Mesodermal cell (in vitro differentiated cells): ENCODE results near the gene IFIT1.

Source experiments
- H3K27ac ChIP-seq: 2 replicates; pipeline ENCODE4 v1.7.0; 2013; ENCODE audit warnings: mild to moderate bottlenecking, low read depth, low read length, moderate library complexity; ENCODE audit not compliant: severe bottlenecking
- H3K36me3 ChIP-seq: 2 replicates; pipeline ENCODE4 v1.7.1; 2013; ENCODE audit warnings: mild to moderate bottlenecking, low read length, moderate library complexity; ENCODE audit not compliant: control insufficient read depth, insufficient read depth
- H3K4me1 ChIP-seq: one replicate; pipeline ENCODE4 v1.7.1; 2013; ENCODE audit warnings: mild to moderate bottlenecking, low read length; ENCODE audit not compliant: insufficient read depth, control insufficient read depth, poor library complexity, severe bottlenecking
- H3K4me3 ChIP-seq: 2 replicates; pipeline ENCODE4 v1.7.0; 2013; ENCODE audit warnings: low read length, control low read depth, mild to moderate bottlenecking; ENCODE audit not compliant: insufficient read depth, poor library complexity, severe bottlenecking; ENCODE audit errors: extremely low read depth
- H3K9me3 ChIP-seq: 2 replicates; pipeline ENCODE4 v1.7.1; 2013; ENCODE audit warnings: mild to moderate bottlenecking, low read length, moderate library complexity; ENCODE audit not compliant: control insufficient read depth
- WGBS, 2 experiments: methylation state at CpG; one replicate each; pipeline ENCODE4 v1.1.5; 2013; ENCODE audit warnings: missing lambda C conversion rate in 2 of 2; ENCODE audit not compliant: insufficient coverage in 2 of 2; 5-methylcytosine and 5-hydroxymethylcytosine counted together

Gene IFIT1

DNA sequence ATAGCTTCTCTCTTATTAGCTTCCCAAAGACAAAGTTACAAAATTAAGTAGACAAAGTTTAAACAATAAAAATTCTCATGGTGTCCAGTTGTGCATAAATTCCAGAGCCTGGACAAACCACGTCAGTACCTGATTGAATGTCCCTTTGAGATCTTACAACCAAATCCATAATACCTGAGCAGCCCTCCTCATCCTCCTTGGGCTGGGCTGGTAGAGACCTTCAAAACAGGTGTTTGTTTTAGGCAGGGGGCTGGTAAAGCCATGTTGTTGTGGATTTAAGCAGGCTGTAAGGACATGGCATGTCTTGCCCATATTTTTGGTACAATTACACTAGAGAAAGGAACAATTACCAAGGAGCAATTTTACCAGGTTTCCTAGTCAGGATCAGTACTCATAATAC, 24.0 kb downstream of the IFIT1 start:
- Histone ChIP-seq H3K9me3 (no peaks in the 10 kb centered on the region), H3K36me3 (peaks cover 7% of the 10 kb centered on the region), H3K4me1 (no peaks in the 10 kb centered on the region), H3K27ac (no peak overlapping the region), H3K4me3 (no peak overlapping the region)
- WGBS, 2 experiments = 100% methylated on average over 1 of the region's 1 CpG; no CpG with 5 or more reads in 1 of the 2 experiments

DNA sequence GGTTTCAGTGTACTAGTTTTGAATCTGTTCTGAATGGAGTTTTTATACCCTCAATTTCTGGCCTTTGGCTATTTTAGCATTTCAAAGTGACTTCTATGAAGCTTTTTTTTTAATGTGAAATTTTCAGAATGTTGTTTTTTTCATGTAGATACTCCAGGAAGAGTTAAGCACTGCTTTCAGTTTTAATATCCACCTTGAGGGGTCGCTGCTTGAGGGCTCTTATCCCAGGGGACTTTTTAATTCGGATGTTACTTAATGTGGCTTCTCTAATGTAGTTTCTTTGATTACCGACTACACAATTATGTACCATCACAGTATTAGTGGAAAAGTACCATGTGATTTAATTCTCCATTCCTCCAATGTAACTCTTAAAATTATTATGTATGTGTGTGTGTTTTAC, 27.1 kb downstream of the IFIT1 start:
- H3K27ac ChIP-seq = no peak overlapping the region
- H3K36me3 ChIP-seq = peaks cover 7% of the 10 kb centered on the region
- no peaks in the 10 kb centered on the region for H3K9me3 ChIP-seq
- no peaks in the 10 kb centered on the region for H3K4me1 ChIP-seq
- WGBS, 2 experiments = 40% methylated on average over 1 of the region's 3 CpGs; no CpG with 5 or more reads in 1 of the 2 experiments
- no peak overlapping the region for H3K4me3 ChIP-seq

DNA sequence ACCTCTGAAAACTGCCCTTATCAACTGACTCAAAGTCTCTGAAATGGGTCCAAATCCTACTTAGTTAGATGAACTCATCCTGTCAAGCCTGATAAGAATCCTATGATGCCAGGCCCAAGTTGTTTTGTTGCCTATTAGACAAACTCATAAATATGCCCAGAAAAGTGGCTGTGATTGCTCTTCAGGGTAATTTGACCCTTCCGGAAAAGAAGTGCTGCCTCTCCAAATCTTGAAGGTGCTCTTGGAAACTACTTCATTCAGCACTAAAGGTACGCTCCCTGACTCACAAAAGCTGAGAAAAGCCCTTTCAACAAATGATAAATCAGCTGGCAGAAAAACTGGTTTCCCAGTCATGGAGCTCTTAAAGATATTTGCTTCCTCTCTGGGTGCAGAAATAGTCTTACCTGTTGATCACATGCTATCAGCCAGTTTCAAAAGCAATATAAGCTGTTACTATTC, 28.6 kb downstream of the IFIT1 start:
- 88 to 100% methylated on average over 2 of the region's 2 CpGs for WGBS, 2 experiments
- H3K4me3 ChIP-seq = no peak overlapping the region
- no peak overlapping the region for H3K27ac ChIP-seq
- no peaks in the 10 kb centered on the region for H3K9me3 ChIP-seq
- no peaks in the 10 kb centered on the region for H3K4me1 ChIP-seq
- H3K36me3 ChIP-seq = peaks cover 7% of the 10 kb centered on the region

DNA sequence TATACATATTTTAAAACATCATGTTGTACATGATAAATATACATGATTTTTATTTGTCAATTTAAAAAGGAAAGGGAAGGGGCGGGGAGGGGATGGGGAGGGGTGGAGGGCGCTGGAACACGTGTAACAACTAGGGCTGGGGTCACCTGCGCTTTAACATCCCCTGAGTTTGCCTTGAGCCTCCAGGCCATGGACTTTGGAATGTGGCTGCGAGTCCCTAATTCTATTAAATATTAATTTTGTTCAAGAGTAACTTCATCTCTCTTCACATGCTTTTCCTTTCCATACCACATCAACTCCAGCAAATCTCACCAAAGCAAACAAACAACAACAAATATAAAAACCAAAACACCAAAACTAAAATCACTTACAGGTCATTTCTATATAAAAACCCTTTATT, 32.6 kb downstream of the IFIT1 start:
- Histone ChIP-seq H3K4me3 (no peak overlapping the region), H3K27ac (no peak overlapping the region), H3K36me3 (no peaks in the 10 kb centered on the region), H3K4me1 (no peaks in the 10 kb centered on the region), H3K9me3 (no peaks in the 10 kb centered on the region)
- 78 to 100% methylated on average over 3 of the region's 5 CpGs for WGBS, 2 experiments

DNA sequence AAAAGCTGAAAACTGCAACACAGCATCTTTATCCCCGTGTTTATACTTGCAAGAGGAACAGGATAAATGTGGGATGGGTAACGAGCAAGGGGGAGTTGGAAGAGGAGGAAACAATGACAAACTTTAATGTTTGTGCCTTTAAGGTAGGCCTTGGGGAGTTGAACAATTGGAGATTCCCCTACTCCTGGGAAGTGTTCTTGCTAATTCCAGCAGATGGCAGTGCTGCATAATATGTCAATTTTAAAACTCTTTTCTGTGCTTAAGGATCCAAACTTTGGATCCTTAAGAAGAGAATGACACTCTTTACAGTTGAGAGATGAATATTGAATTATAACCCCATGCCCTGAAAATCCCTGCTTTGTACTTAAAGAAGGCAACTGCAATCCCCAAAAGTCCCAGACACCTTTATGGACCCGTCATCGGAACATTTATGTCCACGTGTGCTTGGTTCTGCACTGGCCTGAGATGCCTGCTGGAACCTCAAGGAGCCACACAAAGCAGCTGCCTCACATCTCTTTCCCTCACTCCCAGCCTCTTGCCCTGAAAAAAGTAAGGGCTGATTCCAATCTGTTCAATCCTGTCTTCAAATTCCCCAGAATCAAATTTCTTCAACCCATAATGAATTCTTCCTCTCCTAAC, 33.9 kb downstream of the IFIT1 start:
- H3K27ac ChIP-seq = no peak overlapping the region
- H3K4me3 ChIP-seq = no peak overlapping the region
- 66 to 84% methylated on average over 3 to 4 of the region's 5 CpGs for WGBS, 2 experiments
- H3K9me3 ChIP-seq = no peaks in the 10 kb centered on the region
- H3K36me3 ChIP-seq = no peaks in the 10 kb centered on the region
- no peaks in the 10 kb centered on the region for H3K4me1 ChIP-seq

DNA sequence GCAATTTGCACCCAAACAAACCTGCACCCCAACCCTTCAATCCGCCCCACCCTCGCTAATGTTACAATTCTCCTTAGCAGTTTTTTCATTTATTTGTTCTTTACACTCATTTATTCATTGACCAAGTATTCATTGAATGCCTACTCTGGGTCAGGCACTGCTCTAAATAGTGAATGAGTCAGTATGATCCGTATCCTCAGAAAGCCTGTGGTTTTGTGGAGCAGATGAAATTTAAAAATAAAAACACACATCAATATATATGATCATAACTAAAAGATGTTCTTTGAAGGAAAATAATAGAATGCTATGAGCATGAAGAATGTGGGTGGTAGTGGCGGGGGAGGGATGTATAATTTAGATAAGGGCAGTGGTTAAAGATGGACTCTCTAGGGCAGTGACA, 35.2 kb downstream of the IFIT1 start:
- no peak overlapping the region for H3K27ac ChIP-seq
- H3K4me3 ChIP-seq = no peak overlapping the region
- H3K9me3 ChIP-seq = no peaks in the 10 kb centered on the region
- H3K4me1 ChIP-seq = no peaks in the 10 kb centered on the region
- whole genome bisulfite sequencing, 2 experiments = 68 to 80% methylated on average over 2 to 3 of the region's 4 CpGs
- no peaks in the 10 kb centered on the region for H3K36me3 ChIP-seq

DNA sequence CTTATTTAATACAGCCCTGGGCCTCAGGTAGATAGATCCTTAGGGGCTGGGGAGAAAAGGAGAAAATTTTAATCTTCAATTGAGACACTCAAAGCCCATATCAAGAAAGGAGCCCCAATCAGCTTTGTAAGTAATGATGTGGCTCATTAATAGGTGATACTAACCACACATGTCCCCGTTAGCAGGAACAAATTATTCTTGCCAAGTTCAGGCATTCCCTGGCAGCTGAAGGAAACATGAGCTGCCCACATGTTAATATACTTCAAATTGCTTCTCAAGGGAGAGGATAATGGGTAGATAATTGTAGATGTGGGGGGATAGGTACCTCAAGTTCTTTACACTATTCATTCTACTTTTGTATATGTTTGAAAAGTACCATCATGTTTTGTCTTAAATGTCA, 36.5 kb downstream of the IFIT1 start:
- no CpG with 5 or more reads among the region's 1 CpG for WGBS, 2 experiments
- H3K4me1 ChIP-seq = no peaks in the 10 kb centered on the region
- no peaks in the 10 kb centered on the region for H3K36me3 ChIP-seq
- no peak overlapping the region for H3K4me3 ChIP-seq
- H3K27ac ChIP-seq = no peak overlapping the region
- H3K9me3 ChIP-seq = no peaks in the 10 kb centered on the region

DNA sequence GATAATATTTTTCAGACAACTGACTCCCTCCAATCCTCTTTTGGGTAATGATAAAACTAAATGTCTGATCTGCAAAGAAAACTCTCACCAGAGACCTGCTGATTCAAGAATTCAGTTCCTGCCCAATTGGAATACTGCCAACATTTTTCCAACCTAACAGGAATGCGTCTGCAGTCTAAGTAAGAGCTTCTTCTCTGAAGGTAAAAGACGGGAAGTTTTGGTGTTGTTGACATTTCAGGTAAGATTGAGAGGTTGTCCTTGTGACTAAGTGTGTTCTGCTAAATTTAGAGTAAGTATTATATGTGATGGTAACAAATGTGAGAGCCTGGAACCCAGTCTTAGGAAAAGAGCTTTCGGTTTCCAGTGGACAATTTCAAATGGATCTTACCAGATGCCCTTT, 39.6 kb downstream of the IFIT1 start:
- Histone ChIP-seq H3K9me3 (no peaks in the 10 kb centered on the region), H3K4me3 (no peak overlapping the region), H3K4me1 (no peaks in the 10 kb centered on the region), H3K36me3 (no peaks in the 10 kb centered on the region), H3K27ac (no peak overlapping the region)
- 95 to 100% methylated on average over 1 to 3 of the region's 3 CpGs for WGBS, 2 experiments

DNA sequence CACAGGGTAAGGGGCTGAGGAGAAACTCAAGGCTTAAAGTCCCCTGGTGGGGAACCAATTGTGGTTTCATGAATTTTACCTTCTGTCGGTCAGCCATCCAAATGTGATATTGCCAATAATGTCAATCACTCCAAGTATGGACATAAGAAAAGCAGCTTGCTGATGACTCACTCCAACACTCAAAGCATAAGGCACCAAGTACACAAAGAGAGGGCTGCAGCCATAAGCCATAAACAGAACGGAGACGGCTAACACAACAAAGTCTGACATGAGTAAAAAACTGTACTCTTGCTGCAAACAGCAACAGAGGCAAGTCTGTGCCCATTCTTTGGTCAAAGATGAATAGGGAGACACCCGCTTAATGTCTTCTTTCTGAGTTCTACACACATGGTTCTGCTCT, 46.1 kb downstream of the IFIT1 start:
- Histone ChIP-seq H3K36me3 (no peaks in the 10 kb centered on the region), H3K4me3 (no peak overlapping the region), H3K9me3 (no peaks in the 10 kb centered on the region), H3K4me1 (no peaks in the 10 kb centered on the region), H3K27ac (no peak overlapping the region)
- WGBS, 2 experiments = 90 to 100% methylated on average over 2 to 3 of the region's 4 CpGs

DNA sequence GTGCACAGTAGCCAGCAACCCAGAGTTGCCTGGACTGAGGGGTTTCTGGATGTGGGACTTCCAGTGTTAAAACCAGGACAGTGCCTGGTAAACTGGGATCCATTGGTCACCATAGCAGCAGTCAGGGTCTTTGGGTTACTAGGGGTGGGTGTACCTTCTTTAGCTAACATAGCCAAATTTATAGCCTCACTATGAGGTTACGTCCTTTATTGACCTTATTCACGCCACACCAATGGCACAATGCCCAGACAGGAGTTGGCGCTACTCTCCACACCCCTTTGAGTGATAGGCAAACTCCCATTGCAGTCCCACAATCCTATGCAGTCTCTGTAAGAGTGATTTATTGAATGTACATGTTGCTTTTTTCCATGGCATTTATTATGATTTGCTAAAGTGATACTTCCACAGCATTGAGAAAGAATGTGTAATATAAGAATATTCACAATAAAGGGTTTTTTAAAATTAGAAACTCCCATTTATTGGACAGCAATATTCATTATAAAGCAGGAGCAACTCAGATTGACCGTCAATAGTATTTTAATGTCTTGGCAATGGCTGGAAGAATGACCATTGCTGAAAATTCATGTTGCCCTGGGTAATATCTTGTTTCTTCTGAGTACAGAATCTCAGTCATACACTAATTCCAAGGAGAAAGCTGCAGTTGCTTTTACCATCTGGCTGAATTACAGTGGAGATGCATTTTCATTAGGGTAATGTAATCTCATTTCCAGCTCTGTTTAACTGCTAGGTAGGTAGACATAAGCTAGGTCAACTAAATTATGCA, 48.0 kb downstream of the IFIT1 start:
- 90 to 100% methylated on average over 2 to 4 of the region's 4 CpGs for WGBS, 2 experiments
- Histone ChIP-seq H3K9me3 (no peaks in the 10 kb centered on the region), H3K4me1 (no peaks in the 10 kb centered on the region), H3K4me3 (no peak overlapping the region), H3K36me3 (no peaks in the 10 kb centered on the region), H3K27ac (no peak overlapping the region)

DNA sequence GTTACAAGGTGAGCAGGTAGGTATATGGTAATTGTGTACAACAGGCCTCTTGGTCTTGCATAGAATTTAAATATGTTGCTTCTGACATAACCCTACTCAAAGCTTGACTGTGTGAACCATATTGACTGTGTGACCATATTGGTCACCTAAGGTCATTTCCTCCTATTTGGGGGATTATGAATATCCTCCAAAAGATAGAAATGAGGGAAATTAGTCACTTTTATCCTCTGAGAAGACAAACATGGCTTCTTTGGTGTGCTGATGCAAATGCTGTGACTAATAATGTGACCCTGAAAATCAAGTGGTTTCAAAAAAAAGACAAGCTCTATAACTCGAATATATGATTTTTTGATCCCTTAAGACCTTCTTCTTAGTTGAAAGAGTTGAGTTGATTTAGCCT, 49.9 kb downstream of the IFIT1 start:
- no peaks in the 10 kb centered on the region for H3K9me3 ChIP-seq
- no peaks in the 10 kb centered on the region for H3K4me1 ChIP-seq
- H3K36me3 ChIP-seq = no peaks in the 10 kb centered on the region
- no peak overlapping the region for H3K27ac ChIP-seq
- no CpG with 5 or more reads among the region's 1 CpG for WGBS, 2 experiments
- H3K4me3 ChIP-seq = no peak overlapping the region
